ENCODE data around the gene FIGNL1. TPM values are rescaled to one million over a fixed set of nuclear protein-coding genes. Genes with fewer than 3 reads are reported as not detected.

FIGNL1 gene, protein sequence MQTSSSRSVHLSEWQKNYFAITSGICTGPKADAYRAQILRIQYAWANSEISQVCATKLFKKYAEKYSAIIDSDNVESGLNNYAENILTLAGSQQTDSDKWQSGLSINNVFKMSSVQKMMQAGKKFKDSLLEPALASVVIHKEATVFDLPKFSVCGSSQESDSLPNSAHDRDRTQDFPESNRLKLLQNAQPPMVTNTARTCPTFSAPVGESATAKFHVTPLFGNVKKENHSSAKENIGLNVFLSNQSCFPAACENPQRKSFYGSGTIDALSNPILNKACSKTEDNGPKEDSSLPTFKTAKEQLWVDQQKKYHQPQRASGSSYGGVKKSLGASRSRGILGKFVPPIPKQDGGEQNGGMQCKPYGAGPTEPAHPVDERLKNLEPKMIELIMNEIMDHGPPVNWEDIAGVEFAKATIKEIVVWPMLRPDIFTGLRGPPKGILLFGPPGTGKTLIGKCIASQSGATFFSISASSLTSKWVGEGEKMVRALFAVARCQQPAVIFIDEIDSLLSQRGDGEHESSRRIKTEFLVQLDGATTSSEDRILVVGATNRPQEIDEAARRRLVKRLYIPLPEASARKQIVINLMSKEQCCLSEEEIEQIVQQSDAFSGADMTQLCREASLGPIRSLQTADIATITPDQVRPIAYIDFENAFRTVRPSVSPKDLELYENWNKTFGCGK
- 11.7 TPM for polyA plus RNA-seq (2012; ENCODE audit: insufficient read depth, insufficient read length, low read depth)

DNA sequence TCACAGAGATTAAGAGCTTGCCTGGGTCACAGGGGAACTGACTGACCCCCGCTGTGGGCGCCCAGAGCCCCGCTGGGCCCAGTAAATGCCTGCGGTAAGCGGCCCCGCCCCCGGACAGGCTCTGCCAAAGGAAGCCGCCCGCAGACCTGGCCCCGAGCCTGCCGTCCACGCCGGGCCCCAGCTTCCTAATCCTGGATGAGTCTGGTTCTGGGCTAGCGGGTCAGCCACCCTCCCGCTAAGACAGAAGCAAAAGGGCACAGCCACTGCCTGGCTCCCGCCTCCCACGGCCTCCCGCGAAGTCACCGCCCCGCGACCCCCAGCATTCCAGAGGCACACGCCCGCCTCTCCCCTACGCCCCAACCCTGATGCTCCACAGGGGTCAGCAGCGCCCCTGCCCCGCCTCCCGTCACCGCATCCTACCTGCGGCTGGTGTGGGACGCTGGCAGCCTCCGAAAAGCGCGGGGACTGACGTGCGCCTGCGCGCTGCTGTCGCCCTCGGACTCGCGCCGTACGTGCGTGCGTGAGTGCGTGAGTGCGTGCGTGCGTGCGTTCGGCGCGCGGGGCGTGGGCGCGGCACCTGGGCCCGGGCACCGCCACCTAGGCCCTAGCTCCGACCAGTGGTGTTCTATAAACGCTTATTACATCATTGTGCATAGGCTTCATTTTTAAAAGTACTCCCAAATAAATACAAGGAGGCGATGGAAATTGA, at the start of gene FIGNL1:
FIGNL1 (minus strand) TSS at position 470 of the 709 bp plus-strand sequence. CDS start 3,063 bp downstream, outside the sequence.
- TF ChIP-seq, protein P1, sequence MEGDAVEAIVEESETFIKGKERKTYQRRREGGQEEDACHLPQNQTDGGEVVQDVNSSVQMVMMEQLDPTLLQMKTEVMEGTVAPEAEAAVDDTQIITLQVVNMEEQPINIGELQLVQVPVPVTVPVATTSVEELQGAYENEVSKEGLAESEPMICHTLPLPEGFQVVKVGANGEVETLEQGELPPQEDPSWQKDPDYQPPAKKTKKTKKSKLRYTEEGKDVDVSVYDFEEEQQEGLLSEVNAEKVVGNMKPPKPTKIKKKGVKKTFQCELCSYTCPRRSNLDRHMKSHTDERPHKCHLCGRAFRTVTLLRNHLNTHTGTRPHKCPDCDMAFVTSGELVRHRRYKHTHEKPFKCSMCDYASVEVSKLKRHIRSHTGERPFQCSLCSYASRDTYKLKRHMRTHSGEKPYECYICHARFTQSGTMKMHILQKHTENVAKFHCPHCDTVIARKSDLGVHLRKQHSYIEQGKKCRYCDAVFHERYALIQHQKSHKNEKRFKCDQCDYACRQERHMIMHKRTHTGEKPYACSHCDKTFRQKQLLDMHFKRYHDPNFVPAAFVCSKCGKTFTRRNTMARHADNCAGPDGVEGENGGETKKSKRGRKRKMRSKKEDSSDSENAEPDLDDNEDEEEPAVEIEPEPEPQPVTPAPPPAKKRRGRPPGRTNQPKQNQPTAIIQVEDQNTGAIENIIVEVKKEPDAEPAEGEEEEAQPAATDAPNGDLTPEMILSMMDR (IDR thresholded peaks at IDR 0.05; ENCODE audit: low read depth, low read length): no peak
- peak within 1 kb of the TSS; percentile 70 for H3K4me3 ChIP-seq (ENCODE audit: low read depth, low read length)
- no peaks in the 10 kb centered on the region; the same call in 1 of the 2 replicates for H3K4me1 ChIP-seq
- no peaks in the 10 kb centered on the region for H3K9me3 ChIP-seq
- H3K27me3 ChIP-seq: no peaks in the 10 kb centered on the region
- DNase-seq: peak; percentile 78
- peaks cover 22% of the 10 kb centered on the region for H3K36me3 ChIP-seq

DNA sequence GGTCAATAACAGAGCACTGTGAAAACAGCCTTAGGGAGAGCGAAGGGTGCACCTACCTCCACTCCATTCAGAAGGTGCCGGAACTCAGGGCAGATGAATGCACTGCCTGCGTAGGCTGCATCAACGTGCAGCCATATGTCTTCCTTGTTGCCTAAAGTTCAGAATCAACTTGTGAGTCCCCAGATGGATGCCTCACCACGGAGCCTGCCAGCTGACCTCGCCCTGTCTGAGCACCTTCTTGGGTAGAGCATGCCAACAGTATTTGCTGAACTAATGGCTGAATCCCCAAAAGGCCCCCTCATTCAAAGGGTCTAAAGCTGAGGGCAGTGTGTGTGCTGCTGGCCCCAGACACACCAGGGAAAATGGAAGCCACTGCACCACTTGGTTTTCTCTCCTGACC, 48.9 kb upstream of the FIGNL1 start:
- H3K27me3 ChIP-seq: no peaks in the 10 kb centered on the region
- peaks cover 78% of the 10 kb centered on the region for H3K4me1 ChIP-seq
- no peak for DNase-seq
- TF ChIP-seq, protein P1 (IDR thresholded peaks at IDR 0.05; ENCODE audit: low read depth, low read length): no peak
- H3K9me3 ChIP-seq: no peaks in the 10 kb centered on the region
- peaks cover 61% of the 10 kb centered on the region for H3K36me3 ChIP-seq
- no peak overlapping the region for H3K4me3 ChIP-seq (ENCODE audit: low read depth, low read length)

DNA sequence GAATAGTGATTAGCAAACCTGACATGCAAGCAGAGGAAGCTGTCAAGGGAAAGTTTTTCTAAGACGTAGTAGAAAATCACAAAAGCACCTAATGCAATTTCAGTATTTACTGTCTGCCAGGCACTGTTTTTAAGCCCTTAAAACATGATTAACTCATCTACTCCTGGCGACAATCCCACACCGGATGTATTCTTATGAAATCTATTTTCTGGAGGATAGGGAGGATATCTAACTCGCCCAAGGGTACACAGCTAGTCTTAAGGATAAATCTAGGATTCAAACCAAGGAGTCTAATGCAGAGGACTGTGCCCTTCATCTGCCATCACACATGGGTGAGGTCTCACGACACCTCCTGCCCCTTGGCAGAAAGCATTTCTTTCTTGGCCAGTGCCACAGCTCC, 47.8 kb upstream of the FIGNL1 start:
- DNase-seq: peak; percentile 42
- H3K9me3 ChIP-seq: no peaks in the 10 kb centered on the region
- H3K4me3 ChIP-seq (ENCODE audit: low read depth, low read length): peak overlapping the region; percentile 4; the same call in 1 of the 2 replicates
- H3K4me1 ChIP-seq: peaks cover 69% of the 10 kb centered on the region
- H3K36me3 ChIP-seq: peaks cover 59% of the 10 kb centered on the region
- TF ChIP-seq, protein P1 (IDR thresholded peaks at IDR 0.05; ENCODE audit: low read depth, low read length): no peak
- H3K27me3 ChIP-seq: no peaks in the 10 kb centered on the region

DNA sequence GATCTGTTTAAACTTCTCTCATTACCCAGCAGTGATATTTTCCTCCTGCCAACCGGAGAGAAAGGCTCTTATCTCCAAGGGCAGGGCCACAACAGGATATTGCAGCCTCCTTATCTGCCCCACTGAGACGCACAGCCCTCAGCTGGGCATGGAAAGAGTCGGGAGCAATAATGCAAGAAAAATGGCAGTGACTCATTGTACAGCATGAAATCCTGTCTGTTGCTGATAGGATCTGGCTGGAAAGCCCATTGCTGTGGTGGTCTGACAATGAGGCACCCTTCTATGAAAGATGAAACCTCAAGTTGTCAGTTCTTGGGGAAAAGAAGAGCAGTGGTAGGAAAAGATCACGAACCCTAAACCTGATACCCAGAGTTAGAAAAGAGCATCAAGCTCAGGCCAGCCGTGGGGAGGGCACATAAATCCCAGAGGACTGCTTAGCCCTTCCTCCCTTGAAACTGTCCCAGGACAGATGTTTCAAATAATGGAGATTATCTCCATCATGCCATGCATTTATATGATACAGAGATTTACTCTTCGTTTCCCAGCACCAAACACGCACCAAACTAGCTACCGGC, 47.0 kb upstream of the FIGNL1 start:
- TF ChIP-seq, protein P1 (IDR thresholded peaks at IDR 0.05; ENCODE audit: low read depth, low read length): no peak
- H3K4me3 ChIP-seq (ENCODE audit: low read depth, low read length): peak overlapping the region; percentile 4
- no peaks in the 10 kb centered on the region for H3K9me3 ChIP-seq
- H3K27me3 ChIP-seq: no peaks in the 10 kb centered on the region
- peak; percentile 84 for DNase-seq
- peaks cover 62% of the 10 kb centered on the region for H3K36me3 ChIP-seq
- peaks cover 61% of the 10 kb centered on the region for H3K4me1 ChIP-seq

DNA sequence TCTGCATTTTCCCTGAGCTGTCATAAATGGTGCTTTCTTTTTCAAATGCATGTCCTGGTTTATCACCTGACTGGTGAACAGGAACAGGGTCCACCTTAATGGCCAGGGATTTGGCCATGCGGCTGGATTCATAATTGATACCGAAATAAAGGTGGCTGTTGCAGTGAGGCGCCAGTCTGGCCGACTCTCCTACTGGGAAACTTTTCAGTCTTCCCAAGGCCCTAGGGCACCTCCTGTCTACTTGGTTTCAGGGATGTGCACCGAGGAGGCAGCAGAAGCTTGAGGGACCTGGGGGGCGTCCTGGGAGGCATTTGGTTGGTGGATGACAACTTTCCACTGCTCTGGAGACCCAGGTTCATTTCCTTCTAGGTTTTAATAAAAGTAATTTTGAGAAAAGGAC, 46.4 kb upstream of the FIGNL1 start:
- DNase-seq: peak; percentile 63
- H3K9me3 ChIP-seq: no peaks in the 10 kb centered on the region
- peaks cover 62% of the 10 kb centered on the region for H3K36me3 ChIP-seq
- TF ChIP-seq, protein P1 (IDR thresholded peaks at IDR 0.05; ENCODE audit: low read depth, low read length): no peak
- H3K27me3 ChIP-seq: no peaks in the 10 kb centered on the region
- peaks cover 55% of the 10 kb centered on the region for H3K4me1 ChIP-seq
- H3K4me3 ChIP-seq (ENCODE audit: low read depth, low read length): peak overlapping the region; percentile 4

Measured in BE2C (cell line).